ENCODE results near the gene XPOT. TPM values are rescaled to one million over a fixed set of nuclear protein-coding genes. Genes with fewer than 3 reads are reported as not detected.
A peak's percentile ranks its signal among the peaks of the same experiment; 100 is the strongest.
"Not testable (repeated sequence)": the region's sequence is repeated elsewhere in the genome, so short reads cannot be mapped to it uniquely, and the experiment has no call there.

XPOT gene, protein sequence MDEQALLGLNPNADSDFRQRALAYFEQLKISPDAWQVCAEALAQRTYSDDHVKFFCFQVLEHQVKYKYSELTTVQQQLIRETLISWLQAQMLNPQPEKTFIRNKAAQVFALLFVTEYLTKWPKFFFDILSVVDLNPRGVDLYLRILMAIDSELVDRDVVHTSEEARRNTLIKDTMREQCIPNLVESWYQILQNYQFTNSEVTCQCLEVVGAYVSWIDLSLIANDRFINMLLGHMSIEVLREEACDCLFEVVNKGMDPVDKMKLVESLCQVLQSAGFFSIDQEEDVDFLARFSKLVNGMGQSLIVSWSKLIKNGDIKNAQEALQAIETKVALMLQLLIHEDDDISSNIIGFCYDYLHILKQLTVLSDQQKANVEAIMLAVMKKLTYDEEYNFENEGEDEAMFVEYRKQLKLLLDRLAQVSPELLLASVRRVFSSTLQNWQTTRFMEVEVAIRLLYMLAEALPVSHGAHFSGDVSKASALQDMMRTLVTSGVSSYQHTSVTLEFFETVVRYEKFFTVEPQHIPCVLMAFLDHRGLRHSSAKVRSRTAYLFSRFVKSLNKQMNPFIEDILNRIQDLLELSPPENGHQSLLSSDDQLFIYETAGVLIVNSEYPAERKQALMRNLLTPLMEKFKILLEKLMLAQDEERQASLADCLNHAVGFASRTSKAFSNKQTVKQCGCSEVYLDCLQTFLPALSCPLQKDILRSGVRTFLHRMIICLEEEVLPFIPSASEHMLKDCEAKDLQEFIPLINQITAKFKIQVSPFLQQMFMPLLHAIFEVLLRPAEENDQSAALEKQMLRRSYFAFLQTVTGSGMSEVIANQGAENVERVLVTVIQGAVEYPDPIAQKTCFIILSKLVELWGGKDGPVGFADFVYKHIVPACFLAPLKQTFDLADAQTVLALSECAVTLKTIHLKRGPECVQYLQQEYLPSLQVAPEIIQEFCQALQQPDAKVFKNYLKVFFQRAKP
- 24.5 TPM for total RNA-seq

DNA sequence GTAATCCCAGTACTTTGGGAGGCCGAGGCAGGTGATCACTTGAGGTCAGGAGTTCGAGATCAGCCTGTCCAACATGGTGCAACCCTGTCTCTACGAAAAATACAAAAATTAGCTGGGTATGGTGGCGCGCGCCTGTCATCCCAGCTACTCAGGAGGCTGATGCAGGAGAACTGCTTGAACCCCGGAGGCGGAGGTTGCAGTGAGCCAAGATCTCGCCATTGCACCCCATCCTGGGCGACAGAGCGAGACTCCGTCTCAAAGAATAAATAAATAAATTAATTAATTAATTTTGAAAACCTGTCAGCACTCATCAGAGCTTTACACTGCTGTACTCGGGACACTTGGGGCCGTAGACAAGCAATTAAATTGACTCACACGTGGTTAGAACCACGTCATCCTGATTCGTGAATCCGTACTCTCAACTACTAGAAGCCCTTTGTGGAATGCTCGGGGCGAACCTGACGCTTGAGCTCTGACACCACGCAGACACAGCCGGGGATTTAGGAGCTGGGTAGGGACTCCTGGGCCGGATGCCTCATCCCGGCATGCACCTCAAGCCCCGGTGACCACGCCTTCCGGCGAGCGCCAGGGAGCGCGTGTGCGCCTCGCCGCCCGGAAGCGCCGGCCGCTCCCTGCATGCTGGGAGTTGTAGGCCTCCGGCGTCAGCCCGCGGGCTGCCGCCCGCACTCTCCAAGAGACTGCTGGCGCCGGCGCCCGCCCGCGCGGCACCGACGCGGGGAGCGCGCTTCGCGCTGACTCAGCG lies at the start of gene XPOT:
TSS of gene XPOT (plus strand) at position 686 of the 763 bp plus-strand sequence. CDS start 5,644 bp downstream, outside the sequence.
- TF ChIP-seq, protein P1, sequence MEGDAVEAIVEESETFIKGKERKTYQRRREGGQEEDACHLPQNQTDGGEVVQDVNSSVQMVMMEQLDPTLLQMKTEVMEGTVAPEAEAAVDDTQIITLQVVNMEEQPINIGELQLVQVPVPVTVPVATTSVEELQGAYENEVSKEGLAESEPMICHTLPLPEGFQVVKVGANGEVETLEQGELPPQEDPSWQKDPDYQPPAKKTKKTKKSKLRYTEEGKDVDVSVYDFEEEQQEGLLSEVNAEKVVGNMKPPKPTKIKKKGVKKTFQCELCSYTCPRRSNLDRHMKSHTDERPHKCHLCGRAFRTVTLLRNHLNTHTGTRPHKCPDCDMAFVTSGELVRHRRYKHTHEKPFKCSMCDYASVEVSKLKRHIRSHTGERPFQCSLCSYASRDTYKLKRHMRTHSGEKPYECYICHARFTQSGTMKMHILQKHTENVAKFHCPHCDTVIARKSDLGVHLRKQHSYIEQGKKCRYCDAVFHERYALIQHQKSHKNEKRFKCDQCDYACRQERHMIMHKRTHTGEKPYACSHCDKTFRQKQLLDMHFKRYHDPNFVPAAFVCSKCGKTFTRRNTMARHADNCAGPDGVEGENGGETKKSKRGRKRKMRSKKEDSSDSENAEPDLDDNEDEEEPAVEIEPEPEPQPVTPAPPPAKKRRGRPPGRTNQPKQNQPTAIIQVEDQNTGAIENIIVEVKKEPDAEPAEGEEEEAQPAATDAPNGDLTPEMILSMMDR (IDR thresholded peaks at IDR 0.05): no peak
- no peaks in the 10 kb centered on the region for H3K9me3 ChIP-seq
- no peaks in the 10 kb centered on the region for H3K36me3 ChIP-seq
- no peaks in the 10 kb centered on the region for H3K27me3 ChIP-seq
- intact Hi-C loops (cut with DNase I): loop anchor here (1.0 to 5.0 kb wide), 6 partner anchors 48 to 627 kb away; partner anchors contain the start of genes GNS, KICS2, RXYLT1 and TBK1
- peak within 1 kb of the TSS; percentile 76 to 98 for H3K4me3 ChIP-seq
- peak; percentile 85 to 97 for DNase-seq (ENCODE audit: low spot score in 2 of 2)
- peak within 1 kb of the TSS; percentile 97 to 98 for H3K27ac ChIP-seq
- H3K4me1 ChIP-seq: peaks cover 0 to 10% of the 10 kb centered on the region in 2 donors

DNA sequence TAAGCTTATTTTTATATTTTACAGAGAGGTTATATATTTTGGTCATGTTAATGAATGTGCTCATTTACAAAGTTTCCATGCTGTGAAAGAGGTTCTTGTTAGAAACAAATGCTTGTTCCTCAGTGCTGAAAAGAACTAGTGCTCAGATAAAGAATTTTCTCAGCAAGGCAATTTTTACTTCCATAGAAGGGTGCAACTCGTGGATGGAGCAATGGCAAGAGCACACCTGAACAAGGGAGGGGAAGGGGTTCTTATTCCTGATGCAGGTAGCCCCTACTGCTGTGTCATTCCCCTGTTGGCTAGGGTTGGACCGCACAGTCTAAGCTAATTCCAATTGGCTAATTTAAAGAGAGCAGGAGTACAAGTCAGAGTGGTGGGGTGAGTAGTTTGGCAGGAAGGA lies 48.0 kb upstream of the XPOT start:
- H3K9me3 ChIP-seq; intact Hi-C loops (cut with DNase I); H3K4me3 ChIP-seq; H3K4me1 ChIP-seq; H3K36me3 ChIP-seq; DNase-seq (ENCODE audit: low spot score in 2 of 2); H3K27ac ChIP-seq; H3K27me3 ChIP-seq: not testable (repeated sequence)

DNA sequence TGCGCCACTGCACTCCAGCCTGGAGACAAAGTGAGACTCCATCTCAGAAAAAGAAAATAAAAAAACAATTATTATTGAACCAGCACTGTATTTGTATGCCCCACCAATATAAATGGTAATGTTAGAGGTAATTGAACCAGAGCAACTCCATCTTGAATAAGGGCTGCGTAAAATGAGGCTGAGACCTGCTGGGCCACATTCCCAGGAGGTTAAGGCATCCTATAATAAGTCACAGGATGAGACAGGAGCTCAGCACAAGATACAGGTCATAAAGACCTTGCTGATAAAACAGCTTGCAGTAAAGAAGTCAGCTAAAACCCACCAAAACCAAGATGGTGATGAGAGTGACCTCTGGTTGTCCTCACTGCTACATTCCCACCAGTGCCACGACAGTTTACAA lies 43.0 kb upstream of the XPOT start:
- H3K36me3 ChIP-seq; H3K4me3 ChIP-seq; H3K4me1 ChIP-seq; H3K9me3 ChIP-seq; DNase-seq (ENCODE audit: low spot score in 2 of 2); H3K27ac ChIP-seq; intact Hi-C loops (cut with DNase I); H3K27me3 ChIP-seq: not testable (repeated sequence)

DNA sequence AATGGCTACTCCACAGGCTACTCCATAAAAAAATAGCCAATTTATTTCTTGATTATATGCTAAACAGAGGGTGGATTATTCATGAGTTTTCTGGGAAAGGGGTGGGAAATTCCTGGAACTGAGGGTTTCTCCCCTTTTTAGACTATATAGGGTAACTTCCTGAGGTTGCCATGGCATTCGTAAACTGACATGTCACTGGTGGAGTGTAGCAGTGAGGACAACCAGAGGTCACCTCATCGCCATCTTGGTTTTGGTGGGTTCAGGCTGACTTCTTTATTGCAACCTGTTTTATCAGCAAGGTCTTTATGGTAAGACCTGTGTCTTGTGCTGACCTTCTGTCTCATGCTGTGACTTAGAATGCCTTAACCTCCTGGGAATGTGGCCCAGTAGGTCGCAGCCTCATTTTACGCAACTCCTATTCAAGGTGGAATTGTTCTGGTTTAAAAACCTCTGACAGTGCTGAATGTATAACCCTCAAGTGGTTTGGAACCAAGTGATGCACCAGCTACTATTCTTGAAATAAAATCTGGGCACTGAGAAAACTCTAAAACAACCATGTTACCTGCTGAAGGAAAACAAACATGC lies 41.4 kb upstream of the XPOT start:
- no peak overlapping the region for H3K27ac ChIP-seq
- intact Hi-C loops (cut with DNase I): no loop called here
- no peak overlapping the region for H3K4me3 ChIP-seq
- DNase-seq (ENCODE audit: low spot score in 2 of 2): no peak
- no peaks in the 10 kb centered on the region for H3K9me3 ChIP-seq
- H3K27me3 ChIP-seq: no peaks in the 10 kb centered on the region
- no peaks in the 10 kb centered on the region for H3K4me1 ChIP-seq
- no peaks in the 10 kb centered on the region for H3K36me3 ChIP-seq
- TF ChIP-seq, protein P1 (IDR thresholded peaks at IDR 0.05): no peak

DNA sequence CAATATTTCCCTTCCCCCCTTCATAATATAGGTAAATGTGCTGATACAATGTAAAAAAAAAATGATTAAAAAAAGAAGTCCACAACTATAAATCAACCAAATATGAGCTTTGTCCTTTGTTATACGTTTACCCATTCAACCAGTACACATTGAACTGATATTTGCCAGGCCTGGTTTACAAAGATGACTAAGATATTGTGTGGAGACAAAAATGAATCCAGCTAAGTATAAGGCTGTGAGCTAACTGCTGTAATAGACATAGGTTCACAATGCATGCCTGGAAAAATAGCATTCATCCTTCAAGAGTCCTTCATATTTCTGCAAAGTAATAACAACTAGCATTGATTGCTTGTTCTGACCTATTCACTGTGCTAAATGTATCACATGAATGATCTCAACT lies 20.5 kb upstream of the XPOT start:
- Histone ChIP-seq H3K4me3 (no peak overlapping the region), H3K27ac (no peak overlapping the region), H3K9me3 (peaks cover 0 to 5% of the 10 kb centered on the region in 2 donors), H3K36me3 (no peaks in the 10 kb centered on the region), H3K4me1 (no peaks in the 10 kb centered on the region), H3K27me3 (no peaks in the 10 kb centered on the region)
- TF ChIP-seq, protein P1 (IDR thresholded peaks at IDR 0.05): no peak
- DNase-seq (ENCODE audit: low spot score in 2 of 2): no peak
- intact Hi-C loops (cut with DNase I): no loop called here

DNA sequence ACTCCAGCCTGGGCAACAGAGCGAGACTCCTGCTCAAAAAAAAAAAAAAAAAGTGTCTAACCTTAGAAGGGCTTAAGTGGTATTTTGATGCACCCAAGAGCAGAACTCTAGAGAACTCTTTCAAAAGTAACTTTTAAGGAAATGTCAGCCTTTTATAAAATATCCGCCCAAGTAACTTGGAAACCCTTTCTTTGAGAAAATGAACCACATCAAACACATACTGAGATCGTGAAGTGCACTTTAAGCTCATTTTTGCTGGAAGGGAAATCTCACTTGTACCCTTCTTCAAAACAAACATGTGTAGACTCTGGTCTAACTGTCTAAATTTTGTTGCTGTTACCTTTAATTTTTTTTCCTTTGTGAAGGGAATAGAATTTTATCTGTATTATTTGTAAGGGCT lies 19.2 kb upstream of the XPOT start:
- no peaks in the 10 kb centered on the region for H3K36me3 ChIP-seq
- intact Hi-C loops (cut with DNase I): no loop called here
- no peaks in the 10 kb centered on the region for H3K27me3 ChIP-seq
- H3K4me1 ChIP-seq: no peaks in the 10 kb centered on the region
- H3K4me3 ChIP-seq: no peak overlapping the region
- no peak overlapping the region for H3K27ac ChIP-seq
- TF ChIP-seq, protein P1 (IDR thresholded peaks at IDR 0.05): no peak
- DNase-seq (ENCODE audit: low spot score in 2 of 2): no peak
- H3K9me3 ChIP-seq: peaks cover 0 to 5% of the 10 kb centered on the region in 2 donors

All from ascending aorta (tissue), 2 donors.